ENCODE results near the gene HLA-A.

GRCh38 chr6:29989211-29989610, 46.9 kb downstream of the HLA-A start:
- TF ChIP-seq CTCF (IDR thresholded peaks at IDR 0.05): no peak
- TF ChIP-seq POLR2A (IDR thresholded peaks at IDR 0.05): no peak

Measured in heart left ventricle (tissue), 13 donors.